Measurements from ENCODE around the gene DNAJB12.
"Not testable (repeated sequence)": the region's sequence is repeated elsewhere in the genome, so short reads cannot be mapped to it uniquely, and the experiment has no call there.

Gene DNAJB12

DNA sequence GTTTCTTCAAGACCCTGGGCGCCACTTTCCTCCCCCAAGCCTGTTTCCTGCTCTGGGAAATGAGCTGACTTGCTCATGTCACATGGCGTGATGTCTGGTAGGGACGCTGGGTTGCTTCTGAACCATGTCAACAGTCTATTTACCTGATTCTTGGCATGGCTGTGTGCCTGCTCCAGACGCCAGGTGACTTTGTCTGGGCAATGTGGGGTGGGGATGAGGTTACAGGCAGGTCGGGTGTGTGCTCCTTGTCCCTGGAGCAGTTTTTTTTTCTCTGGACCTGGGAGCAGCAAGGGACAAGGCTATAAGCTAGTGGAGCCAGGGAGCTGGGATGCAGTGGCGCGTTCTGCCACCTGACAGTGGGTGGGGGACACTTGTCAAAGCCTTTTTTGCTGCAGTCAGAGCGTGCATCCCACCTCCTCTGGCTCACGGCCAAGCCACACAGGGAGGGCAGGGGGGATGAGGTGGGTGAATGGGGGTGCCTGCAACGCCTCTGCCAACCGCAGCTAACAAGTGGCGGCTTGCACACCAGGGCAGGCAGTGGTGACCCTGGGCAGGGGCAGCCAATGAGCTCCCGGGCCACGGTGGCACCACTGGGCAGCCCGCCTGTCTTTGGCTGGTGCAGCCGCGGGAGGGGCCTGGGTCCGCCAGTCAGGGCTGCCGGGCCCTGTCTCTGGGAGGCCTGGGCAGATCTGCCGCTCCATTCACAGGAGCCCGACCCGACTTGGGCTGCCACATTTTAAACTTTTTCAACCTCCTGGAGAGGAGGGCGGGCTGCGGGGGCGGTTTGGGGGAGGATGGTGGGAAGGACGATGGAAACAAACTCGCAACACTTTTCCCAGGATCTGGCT, 22.9 kb downstream of the DNAJB12 start:
- DNase-seq (ENCODE audit: low read depth) = peak; percentile 76

- no peak for DNase-seq (ENCODE audit: low read depth)
These were observed 24.7 kb downstream of the DNAJB12 start for GRCh38 chr10:72330069-72330426.

DNA sequence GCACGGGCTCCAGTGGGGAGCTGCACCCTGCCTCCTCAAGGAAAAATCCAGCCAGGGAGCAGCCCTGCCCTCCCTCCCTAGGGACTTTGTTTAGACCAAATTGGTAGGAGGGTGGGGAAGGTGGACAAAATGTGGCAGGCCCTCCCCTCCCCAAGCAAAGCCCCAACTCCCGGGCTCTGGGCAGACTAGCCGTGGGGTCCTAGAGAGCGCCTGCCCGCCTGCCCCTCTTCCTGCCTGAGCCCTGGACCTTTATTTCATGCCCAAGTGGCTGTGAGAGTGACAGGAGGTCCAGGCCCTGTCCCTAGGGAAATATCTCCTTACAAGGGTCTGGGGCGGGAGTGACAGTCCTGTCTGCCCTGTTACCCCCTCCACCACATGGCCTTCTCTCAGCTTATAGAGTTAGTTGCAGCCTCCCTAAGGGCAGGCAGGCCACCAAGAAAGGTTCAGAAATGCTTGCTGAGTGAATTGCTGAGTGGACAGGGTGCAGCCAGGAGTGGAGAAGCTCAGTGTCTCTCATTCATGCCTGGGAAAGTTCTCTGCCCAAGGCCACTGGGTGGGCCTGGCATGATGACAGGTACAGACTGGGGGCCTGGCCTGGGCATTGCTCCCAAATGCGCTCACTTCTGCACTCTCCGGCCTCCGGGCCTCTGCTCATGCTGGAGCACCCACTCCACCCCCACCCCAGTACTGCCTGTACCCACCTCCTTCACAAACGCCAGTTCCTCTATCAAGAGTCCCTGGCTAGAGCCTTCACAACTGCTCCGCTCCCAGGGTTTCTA, 25.2 kb downstream of the DNAJB12 start:
- DNase-seq (ENCODE audit: low read depth) = no peak

DNA sequence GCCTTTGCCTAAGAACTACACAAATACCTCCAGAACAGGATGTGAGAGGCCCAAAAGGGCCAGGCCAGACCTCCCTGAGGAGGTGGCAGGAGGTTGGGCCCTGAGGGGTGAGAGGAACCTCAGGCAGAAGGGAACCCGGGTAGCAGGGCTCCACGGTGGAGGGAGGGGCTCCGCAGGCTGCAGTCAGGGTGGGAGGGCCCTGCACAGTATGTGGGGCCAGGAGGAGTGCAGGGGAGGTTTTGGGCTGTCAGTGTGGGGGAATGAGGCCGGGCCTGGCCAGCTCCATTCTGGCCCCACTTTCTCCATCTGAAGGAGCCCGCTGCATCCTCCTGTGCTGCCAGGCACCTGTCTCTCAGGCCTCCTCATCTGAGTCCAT, 25.9 kb downstream of the DNAJB12 start:
- DNase-seq (ENCODE audit: low read depth) = no peak

DNA sequence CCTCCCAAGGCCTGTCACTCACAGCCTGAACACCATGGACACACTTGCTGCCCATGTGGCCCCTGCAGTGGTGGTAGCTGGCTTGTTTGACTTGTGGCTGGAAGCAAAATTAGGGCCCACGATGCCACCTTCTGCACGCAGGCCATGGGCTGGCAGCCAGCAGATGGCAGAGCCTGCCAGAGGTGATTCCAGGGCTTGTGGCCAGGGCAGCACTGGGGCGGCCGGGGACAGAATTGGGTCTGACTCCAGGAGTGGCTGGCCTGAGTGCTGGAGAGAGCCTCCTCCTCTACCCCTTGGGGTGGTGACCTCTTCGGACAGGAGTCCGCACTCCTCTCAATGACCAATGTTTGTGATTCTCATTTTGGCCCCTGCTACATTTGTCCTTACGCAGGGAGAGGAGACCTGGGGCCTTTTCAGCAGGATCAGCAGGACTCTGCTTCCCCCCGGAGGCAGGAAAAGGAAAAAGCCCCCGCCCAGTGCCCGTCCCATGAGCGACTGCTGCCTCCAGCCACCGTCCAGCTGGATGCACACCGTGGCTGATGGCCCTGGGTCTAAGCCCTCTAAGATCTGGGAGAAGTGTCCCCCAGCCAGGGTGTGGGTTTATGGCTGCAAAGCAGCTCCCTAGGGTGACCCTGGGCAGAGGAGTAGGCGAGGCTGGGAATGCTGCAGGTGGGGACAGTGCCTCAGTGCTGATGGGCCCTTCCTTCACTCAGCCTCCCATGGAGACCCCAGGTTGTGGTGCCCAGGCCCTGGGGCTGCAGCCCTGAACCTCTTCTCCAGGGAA, 26.5 kb downstream of the DNAJB12 start:
- no peak for DNase-seq (ENCODE audit: low read depth)

GRCh38 chr10:72326665-72327603, 27.8 kb downstream of the DNAJB12 start:
- DNase-seq (ENCODE audit: low read depth) = peak; percentile 32

DNA sequence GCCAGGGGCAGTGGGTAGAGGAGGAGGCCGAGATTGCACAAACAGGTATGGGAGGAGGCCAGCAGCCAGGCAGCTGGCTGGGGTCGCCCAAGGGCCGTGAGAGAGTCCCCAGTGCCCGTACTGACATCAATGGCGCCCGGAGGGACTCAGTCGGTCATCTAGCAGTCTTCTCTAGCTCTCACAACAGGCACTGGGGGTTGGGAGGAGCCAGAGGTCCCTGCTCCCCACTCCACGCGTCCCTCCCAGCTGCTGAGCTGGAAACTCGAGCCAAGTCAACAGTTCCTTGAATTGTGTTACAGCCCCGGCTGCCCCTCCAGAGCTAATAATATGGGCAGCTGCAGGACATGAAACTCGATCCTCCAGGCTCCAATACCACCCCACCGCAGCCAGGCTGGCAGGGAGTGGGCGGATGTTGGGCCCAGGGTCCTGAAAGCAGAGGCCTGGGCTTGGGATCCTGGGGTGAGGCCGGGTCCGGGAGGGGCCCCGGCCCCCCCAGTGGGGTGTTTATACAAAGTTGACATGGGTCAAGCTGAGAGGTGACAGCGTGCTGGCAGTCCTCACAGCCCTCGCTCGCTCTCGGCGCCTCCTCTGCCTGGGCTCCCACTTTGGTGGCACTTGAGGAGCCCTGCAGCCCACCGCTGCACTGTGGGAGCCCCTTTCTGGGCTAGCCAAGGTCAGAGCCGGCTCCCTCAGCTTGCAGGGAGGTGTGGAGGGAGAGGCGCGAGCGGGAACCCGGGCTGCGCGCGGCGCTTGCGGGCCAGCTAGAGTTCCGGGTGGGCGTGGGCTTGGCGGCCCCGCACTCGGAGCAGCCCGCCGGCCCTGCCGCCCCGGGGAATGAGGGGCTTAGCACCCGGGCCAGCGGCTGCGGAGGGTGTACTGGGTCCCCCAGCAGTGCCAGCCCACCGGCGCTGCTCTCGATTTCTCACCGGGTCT, 29.2 kb downstream of the DNAJB12 start:
- DNase-seq (ENCODE audit: low read depth) = not testable (repeated sequence)

DNA sequence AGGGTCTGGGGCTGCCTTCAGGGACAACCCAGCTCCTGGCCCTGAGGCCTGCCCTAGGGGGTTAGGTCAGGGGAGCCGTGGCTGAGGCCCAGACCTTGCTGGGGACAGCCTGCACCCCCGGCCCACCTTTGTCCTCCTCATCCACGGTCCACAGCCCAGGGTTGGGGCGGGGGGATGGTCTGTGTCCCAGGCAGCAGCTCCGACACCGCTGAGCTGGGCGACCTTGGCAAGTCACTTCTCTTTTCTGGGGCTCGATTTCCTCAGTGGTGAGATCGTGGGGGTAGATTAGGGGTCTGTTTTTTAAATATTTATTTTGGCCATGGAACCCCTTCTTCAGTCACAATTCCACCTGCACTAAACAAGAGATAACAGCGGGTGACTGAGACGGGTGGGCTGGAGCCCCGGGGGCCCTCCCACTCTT, 30.9 kb downstream of the DNAJB12 start:
- DNase-seq (ENCODE audit: low read depth) = no peak

DNA sequence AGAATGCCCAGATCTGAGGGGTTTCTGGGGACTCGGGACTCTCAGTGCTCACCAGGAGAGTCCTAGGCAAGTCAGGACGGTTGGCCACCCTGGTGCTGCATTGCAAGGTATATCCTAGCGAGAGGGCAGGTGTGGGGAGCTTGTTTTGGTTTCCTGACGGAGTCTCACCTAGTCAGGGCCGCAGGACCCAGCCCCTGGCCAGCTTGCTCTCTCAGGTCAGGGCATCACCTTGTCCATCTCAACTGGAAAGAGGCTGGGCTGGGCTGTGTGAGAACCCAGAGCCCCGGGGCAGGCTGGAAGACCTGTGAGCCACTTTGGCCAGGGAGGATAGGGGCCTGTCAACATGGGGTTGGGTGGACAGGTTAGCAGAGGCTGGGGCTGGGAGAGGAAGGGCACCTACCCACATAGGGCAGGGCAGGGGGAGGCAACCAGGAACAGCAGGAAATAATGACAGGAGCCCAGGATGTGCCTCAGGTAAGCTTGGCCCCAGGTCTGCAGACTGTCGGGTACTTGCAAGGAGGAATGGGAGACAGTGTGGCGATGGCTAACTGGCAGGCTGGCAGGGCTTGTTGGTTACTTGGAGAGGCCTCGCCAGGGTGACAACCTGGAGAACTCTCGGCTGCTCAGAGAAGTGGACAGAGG, 31.5 kb downstream of the DNAJB12 start:
- no peak for DNase-seq (ENCODE audit: low read depth)

- peak; percentile 62 for DNase-seq (ENCODE audit: low read depth)
These were observed 32.2 kb downstream of the DNAJB12 start for GRCh38 chr10:72322280-72323058.

- no peak for DNase-seq (ENCODE audit: low read depth)
These were observed 32.8 kb downstream of the DNAJB12 start for GRCh38 chr10:72322030-72322279.

DNA sequence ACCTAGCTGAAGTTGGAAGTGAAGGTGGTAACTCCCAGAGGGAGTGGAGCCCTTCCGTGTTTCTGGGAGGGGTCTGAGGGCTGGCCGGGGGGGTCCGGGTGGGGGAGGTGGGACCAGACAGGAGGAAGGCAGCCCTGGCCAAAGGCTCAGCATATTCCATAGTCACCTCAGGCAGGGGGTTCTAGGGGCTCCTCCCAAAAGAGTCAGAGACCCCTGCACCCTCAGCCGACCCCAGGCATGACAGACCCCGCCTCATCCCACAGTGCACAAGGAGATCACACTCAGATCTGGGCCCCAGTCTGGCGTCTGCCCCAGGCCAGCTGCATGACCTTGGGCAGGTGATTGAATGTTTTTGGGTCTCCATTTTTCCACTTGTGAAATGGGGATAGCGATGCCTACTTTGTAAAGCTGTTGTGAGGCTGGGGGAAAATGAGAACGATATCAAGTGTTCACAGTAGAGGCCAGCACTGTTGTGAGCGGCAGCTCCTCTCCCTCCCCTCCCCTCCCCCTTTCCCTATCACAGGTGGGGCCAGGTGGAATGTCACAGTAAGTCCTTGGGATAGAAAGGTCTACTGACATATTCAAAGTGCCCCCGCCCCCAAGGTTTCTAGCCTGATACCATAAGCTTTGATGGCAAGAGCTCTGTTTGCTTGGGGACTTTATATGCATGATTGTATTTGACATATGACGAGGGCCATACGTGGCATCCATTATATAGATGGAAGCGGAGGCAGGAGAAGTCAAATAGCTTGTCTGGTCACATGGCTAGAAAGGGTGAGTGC, 33.3 kb downstream of the DNAJB12 start:
- no peak for DNase-seq (ENCODE audit: low read depth)

DNA sequence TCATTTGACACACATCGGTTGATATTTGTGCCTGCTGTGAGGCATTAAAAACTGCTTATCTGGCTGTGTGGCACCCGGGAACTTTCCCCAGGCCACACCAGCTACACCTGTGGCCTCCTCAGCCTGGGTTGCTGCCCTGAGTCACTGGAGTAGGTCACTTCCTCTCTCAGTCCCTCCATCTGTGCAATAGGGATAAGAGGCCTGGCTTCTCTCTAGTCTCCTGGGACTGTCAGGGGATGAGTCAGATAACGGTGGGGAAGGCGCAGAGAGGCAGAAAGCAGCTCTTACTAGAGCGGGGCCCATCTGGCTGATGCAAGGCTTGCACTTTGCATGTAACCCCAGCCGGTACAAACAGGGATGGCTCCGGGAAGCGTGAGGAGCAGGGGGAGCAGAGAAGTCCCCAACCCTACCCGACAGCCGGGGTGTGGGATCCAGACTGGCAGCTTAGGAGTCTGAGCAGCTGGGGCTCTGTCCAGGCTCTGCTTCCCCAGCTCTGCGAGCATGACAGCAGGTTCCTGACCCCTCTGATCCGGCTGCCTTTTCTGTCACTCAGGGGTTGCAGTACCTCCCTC, 34.0 kb downstream of the DNAJB12 start:
- peak; percentile 46 for DNase-seq (ENCODE audit: low read depth)

DNA sequence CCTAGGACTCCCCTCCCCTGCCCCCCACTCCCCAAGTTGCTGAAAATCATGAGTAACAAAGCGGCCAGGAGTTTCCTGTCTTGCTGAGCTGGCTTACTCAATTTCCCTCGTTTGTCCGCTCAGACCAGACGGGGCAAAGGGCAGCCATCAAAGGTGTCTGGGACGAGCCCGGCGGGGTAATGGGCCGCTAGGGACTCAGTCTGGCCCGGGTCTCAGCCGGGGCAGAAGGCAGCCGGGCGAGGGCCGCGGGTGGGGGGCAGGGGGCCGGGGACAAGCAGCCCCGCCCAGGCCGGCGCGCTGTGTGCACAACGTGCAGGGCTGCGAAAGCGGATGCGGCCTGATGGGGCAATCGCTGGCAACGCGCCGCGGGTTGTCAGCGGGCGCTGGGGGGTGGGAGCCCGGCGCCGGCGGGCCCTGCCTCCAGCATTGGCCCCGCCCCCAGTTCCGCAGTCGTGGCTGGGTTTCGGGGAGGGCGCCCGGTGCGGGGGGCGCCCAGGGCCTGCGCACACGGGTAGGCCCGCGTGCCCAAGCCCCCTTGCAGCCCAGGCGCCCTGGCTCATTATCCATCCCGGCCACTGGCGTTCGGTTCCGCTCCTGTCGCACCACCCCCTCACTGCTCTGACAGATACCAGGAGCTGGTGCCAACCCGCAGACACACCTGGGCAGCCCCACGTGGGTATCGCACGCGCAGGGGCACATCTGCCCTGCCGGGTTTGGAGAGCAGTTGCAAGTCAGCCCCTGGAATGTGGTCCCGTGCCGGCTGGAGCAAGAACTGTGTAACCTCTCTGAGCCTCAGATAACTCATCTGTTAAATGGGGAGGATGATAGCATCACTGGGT, 35.1 kb downstream of the DNAJB12 start:
- peak; percentile 76 for DNase-seq (ENCODE audit: low read depth)

GRCh38 chr10:72318418-72319262, 36.1 kb downstream of the DNAJB12 start:
- DNase-seq (ENCODE audit: low read depth) = no peak

GRCh38 chr10:72316748-72317435, 37.8 kb downstream of the DNAJB12 start:
- DNase-seq (ENCODE audit: low read depth) = peak; percentile 44

Data from T follicular helper cell (primary cell).